SU-DHL-6 (cell line): ENCODE data around the gene PLXNA2.

Experiments used
- EZH2phosphoT487 ChIP-seq: fragments of 200-600 bp; sonication (generic), shearing (Covaris generic); conservative IDR thresholded peaks from 2 replicates; pipeline ENCODE4 v1.6.1; 2018; ENCODE audit warnings: mild to moderate bottlenecking, antibody characterized with exemption, low read length, moderate library complexity, mixed read lengths
- TF ChIP-seq, protein P1 (sequence below): fragments of 200-600 bp; sonication (generic); IDR thresholded peaks from one replicate; pipeline ENCODE4 v1.5.1; 2017; ENCODE audit warnings: antibody characterized with exemption, mild to moderate bottlenecking, low read length, moderate library complexity; ENCODE audit not compliant: insufficient read depth, poor library complexity, severe bottlenecking

DNA sequence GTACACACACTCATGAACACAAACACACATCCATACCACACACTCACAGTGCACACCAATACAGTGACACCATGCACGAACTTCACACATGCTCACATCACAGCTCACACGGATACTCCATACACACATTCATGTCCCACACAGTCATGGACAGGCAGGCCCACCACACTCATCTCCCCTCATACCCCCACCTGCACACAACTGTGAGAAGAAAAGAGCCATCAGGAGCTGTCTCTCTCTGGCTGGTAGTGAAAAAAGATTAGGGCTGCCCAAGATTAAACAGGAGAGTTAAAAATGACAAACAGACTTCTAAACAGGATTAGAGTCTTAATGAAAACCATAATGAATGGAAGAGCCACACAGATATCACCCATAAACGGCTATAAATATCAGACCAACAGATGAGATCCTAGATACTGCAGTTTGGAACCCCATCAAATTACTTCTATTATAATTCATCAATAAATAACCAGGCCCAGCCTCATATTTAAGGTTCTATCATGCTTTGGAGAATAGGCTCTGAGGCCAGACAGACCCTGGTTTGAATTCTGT, 122.3 kb downstream of the PLXNA2 start:
- TF ChIP-seq, protein P1, sequence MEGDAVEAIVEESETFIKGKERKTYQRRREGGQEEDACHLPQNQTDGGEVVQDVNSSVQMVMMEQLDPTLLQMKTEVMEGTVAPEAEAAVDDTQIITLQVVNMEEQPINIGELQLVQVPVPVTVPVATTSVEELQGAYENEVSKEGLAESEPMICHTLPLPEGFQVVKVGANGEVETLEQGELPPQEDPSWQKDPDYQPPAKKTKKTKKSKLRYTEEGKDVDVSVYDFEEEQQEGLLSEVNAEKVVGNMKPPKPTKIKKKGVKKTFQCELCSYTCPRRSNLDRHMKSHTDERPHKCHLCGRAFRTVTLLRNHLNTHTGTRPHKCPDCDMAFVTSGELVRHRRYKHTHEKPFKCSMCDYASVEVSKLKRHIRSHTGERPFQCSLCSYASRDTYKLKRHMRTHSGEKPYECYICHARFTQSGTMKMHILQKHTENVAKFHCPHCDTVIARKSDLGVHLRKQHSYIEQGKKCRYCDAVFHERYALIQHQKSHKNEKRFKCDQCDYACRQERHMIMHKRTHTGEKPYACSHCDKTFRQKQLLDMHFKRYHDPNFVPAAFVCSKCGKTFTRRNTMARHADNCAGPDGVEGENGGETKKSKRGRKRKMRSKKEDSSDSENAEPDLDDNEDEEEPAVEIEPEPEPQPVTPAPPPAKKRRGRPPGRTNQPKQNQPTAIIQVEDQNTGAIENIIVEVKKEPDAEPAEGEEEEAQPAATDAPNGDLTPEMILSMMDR = no peak
- no peak for TF ChIP-seq EZH2phosphoT487
